Stimulated activated CD4-positive, alpha-beta T cell treated with anti-CD3 and anti-CD28 coated beads, Interleukin-12 subunit alpha, Interleukin-12 subunit beta, amount 100 ng/mL, for 24 hours (primary cell): ENCODE measurements around the gene MAPK7.

Experiments used
- DNase-seq, 2 experiments: peaks; one replicate each; pipeline ENCODE4 v3.0.0-alpha.2; 2020; ENCODE audit warnings: low read depth in 2 of 2

MAPK7 gene

GRCh38 chr17:19418251-19418992 lies 40.1 kb downstream of the MAPK7 start:
- DNase-seq = no peak

GRCh38 chr17:19421219-19421618 lies 42.9 kb downstream of the MAPK7 start:
- DNase-seq = no peak

GRCh38 chr17:19421926-19422325 lies 43.6 kb downstream of the MAPK7 start:
- no peak for DNase-seq

GRCh38 chr17:19424934-19425868 lies 46.9 kb downstream of the MAPK7 start:
- no peak for DNase-seq

- DNase-seq = no peak
These were observed 48.3 kb downstream of the MAPK7 start for GRCh38 chr17:19426631-19427030.

- DNase-seq = no peak
These were observed 53.4 kb downstream of the MAPK7 start for GRCh38 chr17:19431691-19432090.
